T-cell (primary cell): ENCODE measurements around the gene CHIA. TPM values are rescaled to one million over a fixed set of nuclear protein-coding genes. Genes with fewer than 3 reads are reported as not detected.

Source experiments
- ATAC-seq, 4 experiments: fragments of 200-7000 bp in 3 of 4; fragments of 150-1000 bp in 1 of 4; cut with Tn5 transposase; replicated peaks in 1 of 4; 1 replicate in 3 of 4; 2 replicates in 1 of 4; pipeline ENCODE4 v1.10.0; 2021; ENCODE audit warnings: moderate library complexity in 3 of 4, mild to moderate bottlenecking in 2 of 4, moderate number of reproducible peaks in 1 of 4
- CTCF ChIA-PET, 2 donors: fragments of 300-600 bp; sonication (Branson Sonifier 250); formaldehyde crosslinking; loops; one replicate each; lab custom pipeline; 2022; ENCODE audit warnings: antibody characterized with exemption in 2 of 2; lab: Charles Lee
- POLR2A ChIA-PET, 2 donors: fragments of 300-600 bp; sonication (Branson Sonifier 250); formaldehyde crosslinking; loops; one replicate each; lab custom pipeline; 2022; ENCODE audit warnings: antibody characterized with exemption in 2 of 2; lab: Charles Lee
- DNase-seq, 35 experiments: peaks; one replicate each; pipeline versions ENCODE4 v3.0.0 to v3.0.0-alpha.2; 2013 to 2023
- H3K27ac ChIP-seq: one replicate; pipeline ENCODE4 v1.5.1; 2013; ENCODE audit warnings: low read length
- H3K27me3 ChIP-seq, 2 experiments: replicated peaks in 1 of 2; 1 replicate in 1 of 2; 2 replicates in 1 of 2; pipeline versions ENCODE4 v1.6.1 to v1.7.0; 2013; ENCODE audit warnings: low read length in 1 of 2, mixed read lengths in 1 of 2; ENCODE audit not compliant: control insufficient read depth in 2 of 2, insufficient read depth in 2 of 2; ENCODE audit errors: extremely low read depth in 1 of 2
- H3K36me3 ChIP-seq, 2 donors: 1 replicate in 1 of 2; 2 replicates in 1 of 2; pipeline versions ENCODE4 v1.6.1 to v1.7.0; 2013; ENCODE audit warnings: low read length in 1 of 2; ENCODE audit not compliant: control insufficient read depth in 2 of 2, insufficient read depth in 1 of 2; ENCODE audit errors: extremely low read depth in 1 of 2
- H3K4me1 ChIP-seq, 2 experiments: 1 replicate in 1 of 2; 2 replicates in 1 of 2; pipeline versions ENCODE4 v1.6.1 to v1.7.0; 2013; ENCODE audit warnings: low read length in 2 of 2, mixed read lengths in 1 of 2; ENCODE audit not compliant: insufficient read depth in 2 of 2, control insufficient read depth in 1 of 2; ENCODE audit errors: extremely low read depth in 1 of 2
- H3K4me3 ChIP-seq, 2 donors: 1 replicate in 1 of 2; 2 replicates in 1 of 2; pipeline versions ENCODE4 v1.5.1 to v1.7.0; 2013; ENCODE audit warnings: mild to moderate bottlenecking in 2 of 2, low read length in 1 of 2, moderate library complexity in 1 of 2; ENCODE audit not compliant: control insufficient read depth in 1 of 2; ENCODE audit errors: extremely low read depth in 1 of 2
- H3K9me3 ChIP-seq: 2 replicates; pipeline ENCODE4 v1.7.0; 2013
- H3K27ac Mint-ChIP-seq, 2 donors: one replicate each; pipeline ENCODE4 v1.8.0; 2020 to 2021; ENCODE audit warnings: mild to moderate bottlenecking in 2 of 2, mixed read lengths in 2 of 2
- H3K27me3 Mint-ChIP-seq, 2 donors: one replicate each; pipeline ENCODE4 v1.8.0; 2021 to 2022; ENCODE audit warnings: mixed read lengths in 2 of 2
- H3K36me3 Mint-ChIP-seq: one replicate; pipeline ENCODE4 v1.8.0; 2021; ENCODE audit warnings: mixed read lengths
- H3K4me1 Mint-ChIP-seq, 3 donors: one replicate each; pipeline ENCODE4 v1.8.0; 2020 to 2022; ENCODE audit warnings: mixed read lengths in 3 of 3, mild to moderate bottlenecking in 1 of 3
- H3K4me3 Mint-ChIP-seq, 3 donors: one replicate each; pipeline ENCODE4 v1.8.0; 2020 to 2022; ENCODE audit warnings: mild to moderate bottlenecking in 3 of 3, mixed read lengths in 3 of 3, moderate library complexity in 3 of 3
- H3K9me3 Mint-ChIP-seq, 3 donors: one replicate each; pipeline ENCODE4 v1.8.0; 2020 to 2022; ENCODE audit warnings: mixed read lengths in 3 of 3
- WGBS: methylation state at CpG from one replicate; pipeline ENCODE4 v1.1.5; 2013; ENCODE audit warnings: missing lambda C conversion rate; ENCODE audit not compliant: insufficient coverage; 5-methylcytosine and 5-hydroxymethylcytosine counted together
- total RNA-seq, 35 experiments: library from RNA in 6 of 35; stranded (reverse) in 6 of 35; fragments of 120-200 nt in 1 of 35; gene quantifications; one replicate each; pipeline versions ENCODE4 v1.2.1 to v1.2.4 and lab custom pipeline; 2013 to 2026

Gene CHIA
- total RNA-seq, 5 donors from 2014 or later (not counting 1 experiment from before 2014, with no cell fraction given), result not detected

DNA sequence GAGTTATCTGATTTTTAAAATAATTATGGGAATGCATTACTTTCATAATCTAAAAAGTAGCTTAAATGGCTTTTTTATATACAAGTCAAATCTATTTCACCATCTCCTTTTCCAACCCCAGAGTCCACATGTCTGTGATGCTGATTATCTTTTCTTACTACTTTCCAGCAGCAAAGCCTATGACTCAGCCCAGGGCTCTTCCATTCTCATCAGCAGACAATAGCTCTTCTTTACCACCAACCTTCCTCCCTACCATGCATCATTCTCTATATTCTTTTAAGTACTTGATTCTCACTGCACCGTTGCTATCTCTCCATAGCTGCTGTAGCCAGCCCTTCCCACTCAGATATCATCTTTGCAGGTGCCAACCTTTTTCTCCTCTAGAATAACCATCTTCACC lies 75.6 kb downstream of the CHIA start:
- CTCF ChIA-PET, result no interaction called here
- Histone ChIP-seq H3K4me3 (no peak overlapping the region), H3K4me1 (no peaks in the 10 kb centered on the region), H3K9me3 (no peaks in the 10 kb centered on the region), H3K27me3 (peaks cover 0 to 20% of the 10 kb centered on the region in 2 experiments), H3K36me3 (no peaks in the 10 kb centered on the region), H3K27ac (no peak overlapping the region)
- H3K9me3 Mint-ChIP-seq, result no peaks in the 10 kb centered on the region
- H3K36me3 Mint-ChIP-seq, result no peaks in the 10 kb centered on the region
- ATAC-seq, result no peak
- H3K4me3 Mint-ChIP-seq, result no peak overlapping the region
- H3K27ac Mint-ChIP-seq, result no peak overlapping the region
- peaks cover 22 to 37% of the 10 kb centered on the region in 2 donors for H3K27me3 Mint-ChIP-seq
- DNase-seq, result no peak
- POLR2A ChIA-PET, result no interaction called here
- 33% methylated on average over 1 of the region's 1 CpG for WGBS
- H3K4me1 Mint-ChIP-seq, result no peaks in the 10 kb centered on the region

DNA sequence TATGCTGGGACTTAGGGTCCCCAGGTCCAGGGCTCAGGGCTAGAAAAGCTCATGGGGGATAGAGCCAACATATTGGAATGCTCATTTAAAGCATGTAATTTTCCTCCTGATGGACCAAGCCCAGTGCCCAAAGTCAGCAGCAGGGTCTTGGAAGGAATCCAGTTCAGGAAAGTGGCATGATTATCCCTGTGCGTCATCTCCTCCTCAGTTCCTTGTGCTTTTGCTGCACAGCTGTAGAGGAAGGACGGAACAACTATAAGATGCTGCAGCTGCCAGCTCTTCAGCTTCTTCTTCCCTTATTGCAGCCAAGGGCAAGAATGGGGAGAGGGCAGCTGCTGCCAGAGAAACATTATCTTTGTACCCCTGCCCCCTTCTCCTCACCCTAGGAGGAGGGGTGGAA lies 78.5 kb downstream of the CHIA start:
- ChIA-PET POLR2A (no interaction called here), CTCF (no interaction called here)
- Histone ChIP-seq H3K27me3 (peaks cover 2 to 35% of the 10 kb centered on the region in 2 experiments), H3K27ac (no peak overlapping the region), H3K4me1 (no peaks in the 10 kb centered on the region), H3K36me3 (no peaks in the 10 kb centered on the region), H3K4me3 (no peak overlapping the region), H3K9me3 (no peaks in the 10 kb centered on the region)
- ATAC-seq (no peak), DNase-seq (no peak)
- 90% methylated on average over 2 of the region's 2 CpGs for WGBS
- H3K4me1 Mint-ChIP-seq, result no peaks in the 10 kb centered on the region
- no peak overlapping the region for H3K4me3 Mint-ChIP-seq
- H3K9me3 Mint-ChIP-seq, result no peaks in the 10 kb centered on the region
- H3K27ac Mint-ChIP-seq, result no peak overlapping the region
- H3K27me3 Mint-ChIP-seq, result peaks cover 25 to 46% of the 10 kb centered on the region in 2 donors
- no peaks in the 10 kb centered on the region for H3K36me3 Mint-ChIP-seq

GRCh38 chr1:111369645-111370044 lies 79.0 kb downstream of the CHIA start:
- ChIA-PET POLR2A (no interaction called here), CTCF (no interaction called here)
- H3K9me3 ChIP-seq, result no peaks in the 10 kb centered on the region
- no peak for ATAC-seq
- WGBS, result 94% methylated on average over 2 of the region's 3 CpGs
- H3K4me3 Mint-ChIP-seq, result no peak overlapping the region
- peaks cover 2 to 35% of the 10 kb centered on the region in 2 experiments for H3K27me3 ChIP-seq
- H3K4me1 ChIP-seq, result no peaks in the 10 kb centered on the region
- H3K4me3 ChIP-seq, result no peak overlapping the region
- H3K27me3 Mint-ChIP-seq, result peaks cover 23 to 48% of the 10 kb centered on the region in 2 donors
- H3K9me3 Mint-ChIP-seq, result no peaks in the 10 kb centered on the region
- no peak overlapping the region for H3K27ac ChIP-seq
- H3K4me1 Mint-ChIP-seq, result no peaks in the 10 kb centered on the region
- H3K36me3 ChIP-seq, result no peaks in the 10 kb centered on the region
- H3K36me3 Mint-ChIP-seq, result no peaks in the 10 kb centered on the region
- no peak overlapping the region for H3K27ac Mint-ChIP-seq
- DNase-seq, result no peak

Other genes with a start within 250 kb of the CHIA start
- gene DRAM2, start 150.8 kb upstream of the CHIA start, total RNA-seq, result 10 to 100 TPM; 28.5 to 36.7 (median 31.5) TPM
- 10 to 100 TPM; 33.2 to 42.3 (median 36.3) TPM for gene CEPT1, start 150.6 kb upstream of the CHIA start, total RNA-seq
- gene DENND2D, start 90.2 kb upstream of the CHIA start, total RNA-seq, result 100 to 1,000 TPM; 128 to 234 (median 222) TPM
- gene CHI3L2, start 63.1 kb upstream of the CHIA start, total RNA-seq, result 10 to 100 TPM in 4 of 5 donors, 1 to 10 TPM in 1; 3.6 to 28.1 (median 10.9) TPM
- 10 to 100 TPM in 2 of 5 donors, 1 to 10 TPM in 3; 4.7 to 11.6 (median 8.6) TPM for gene OVGP1, start 136.9 kb downstream of the CHIA start, total RNA-seq
- 10 to 100 TPM; 22.5 to 40.1 (median 33.1) TPM for gene WDR77, start 158.4 kb downstream of the CHIA start, total RNA-seq
- 100 to 1,000 TPM in 3 of 5 donors, 10 to 100 TPM in 2; 88.1 to 129 (median 118) TPM for gene ATP5PB, start 158.6 kb downstream of the CHIA start, total RNA-seq
- gene C1orf162, start 183.1 kb downstream of the CHIA start, total RNA-seq, result 10 to 100 TPM; 42.9 to 55.1 (median 46.1) TPM
- gene ADORA3, start 212.8 kb downstream of the CHIA start, total RNA-seq, result under 1 TPM in 1 of 5 donors, not detected in 4; 0.30 TPM
- not detected for gene TMIGD3, start 212.8 kb downstream of the CHIA start, total RNA-seq